HCT116 (cell line): Measurements from ENCODE around the gene APH1B. TPM values are rescaled to one million over a fixed set of nuclear protein-coding genes. Genes with fewer than 3 reads are reported as not detected.
A peak's percentile ranks its signal among the peaks of the same experiment; 100 is the strongest.
"Not testable (repeated sequence)": the region's sequence is repeated elsewhere in the genome, so short reads cannot be mapped to it uniquely, and the experiment has no call there.

Source experiments
- ATAC-seq: fragments of 200-7000 bp; cut with Tn5 transposase; 2 replicates; pipeline ENCODE4 v1.9.1; 2020; ENCODE audit warnings: mild to moderate bottlenecking, moderate library complexity
- BruUV-seq: library from RNA; stranded (reverse); fragments of 400-500 nt; replicated peaks from 2 replicates; lab custom pipeline; 2021; lab: Mats Ljungman, UMichigan
- CTCF ChIA-PET: fragments of 300-600 bp; sonication (Branson Sonifier 250); formaldehyde crosslinking; loops from one replicate; lab custom pipeline; 2021; ENCODE audit warnings: antibody characterized with exemption; lab: Charles Lee
- POLR2A ChIA-PET: fragments of 300-600, 350-600 bp; sonication (Branson Sonifier 250); formaldehyde crosslinking; loops from one replicate; lab custom pipeline; 2021; ENCODE audit warnings: antibody characterized with exemption; lab: Charles Lee
- RAD21 ChIA-PET, 2 experiments: fragments of 300-600 bp; sonication (Branson Sonifier 250); formaldehyde crosslinking; loops; one replicate each; lab custom pipeline; 2023; ENCODE audit warnings: low total read pairs in 2 of 2; ENCODE audit not compliant: uncharacterized antibody in 2 of 2, unreplicated experiment in 2 of 2, low non-redundant PET in 1 of 2; lab: Charles Lee
- DNase-seq: peaks from one replicate; pipeline ENCODE4 v3.0.0-alpha.2; 2010; ENCODE audit warnings: low read depth, low spot score
- H2AFZ ChIP-seq: fragments of 200-600 bp; shearing (Covaris generic), sonication (generic); 2 replicates; pipeline ENCODE4 v1.6.1; 2017; ENCODE audit warnings: low read depth, mixed run types, mixed read lengths, antibody characterized with exemption, low read length; ENCODE audit not compliant: poor library complexity, severe bottlenecking
- H3K27ac ChIP-seq: 2 replicates; pipeline ENCODE4 v1.5.1; 2012; ENCODE audit warnings: low read depth, low read length
- H3K27me3 ChIP-seq: fragments of 200-600 bp; sonication (generic); 2 replicates; pipeline ENCODE4 v1.6.1; 2016; ENCODE audit warnings: mixed run types, low read length, mixed read lengths; ENCODE audit not compliant: insufficient read depth
- H3K36me3 ChIP-seq, 2 experiments: fragments of 200-500 bp in 1 of 2; fragments of 200-600 bp in 1 of 2; sonication (Bioruptor generic) in 1 of 2; sonication (generic) in 1 of 2; 2 replicates each; pipeline versions ENCODE4 v1.5.1 to v1.6.1; 2014 to 2016; ENCODE audit warnings: low read length in 2 of 2, inconsistent platforms in 1 of 2, mixed read lengths in 1 of 2, mixed run types in 1 of 2; ENCODE audit not compliant: insufficient read depth in 2 of 2, control insufficient read depth in 1 of 2
- H3K4me1 ChIP-seq, 2 experiments: fragments of 200-600 bp in 1 of 2; sonication (generic) in 1 of 2; 2 replicates each; pipeline versions ENCODE4 v1.5.1 to v1.6.1; 2012 to 2017; ENCODE audit warnings: low read length in 2 of 2, inconsistent platforms in 1 of 2, mild to moderate bottlenecking in 1 of 2, mixed read lengths in 1 of 2, mixed run types in 1 of 2, moderate library complexity in 1 of 2; ENCODE audit not compliant: insufficient read depth in 2 of 2, control insufficient read depth in 1 of 2
- H3K4me2 ChIP-seq: fragments of 200-600 bp; sonication (generic); 2 replicates; pipeline ENCODE4 v1.6.1; 2017; ENCODE audit warnings: mixed run types, low read length, mixed read lengths
- H3K4me3 ChIP-seq, 2 experiments: fragments of 200-600 bp in 1 of 2; sonication (generic) in 1 of 2; replicated peaks in 1 of 2; 2 replicates each; pipeline ENCODE4 v1.5.1; 2011 to 2016; ENCODE audit warnings: low read length in 2 of 2, control low read depth in 1 of 2, low read depth in 1 of 2, mild to moderate bottlenecking in 1 of 2, mixed read lengths in 1 of 2, mixed run types in 1 of 2
- H3K79me2 ChIP-seq: fragments of 200-600 bp; sonication (generic); 2 replicates; pipeline ENCODE4 v1.6.1; 2017; ENCODE audit warnings: mild to moderate bottlenecking, mixed run types, low read length, moderate library complexity, mixed read lengths; ENCODE audit not compliant: insufficient read depth
- H3K9ac ChIP-seq: fragments of 200-600 bp; sonication (generic); 2 replicates; pipeline ENCODE4 v1.6.1; 2016; ENCODE audit warnings: low read length, mixed read lengths
- H3K9me2 ChIP-seq: fragments of 200-600 bp; sonication (generic), shearing (Covaris generic); 2 replicates; pipeline ENCODE4 v1.6.1; 2017; ENCODE audit warnings: mixed run types, mild to moderate bottlenecking, moderate library complexity; ENCODE audit not compliant: insufficient read depth
- H3K9me3 ChIP-seq, 2 experiments: fragments of 200-500 bp in 1 of 2; fragments of 200-600 bp in 1 of 2; sonication (Bioruptor generic) in 1 of 2; sonication (generic) in 1 of 2; 2 replicates each; pipeline ENCODE4 v1.6.1; 2014 to 2017; ENCODE audit warnings: low read length in 2 of 2, mixed read lengths in 2 of 2, inconsistent platforms in 1 of 2, low read depth in 1 of 2, mild to moderate bottlenecking in 1 of 2, mixed run types in 1 of 2, moderate library complexity in 1 of 2; ENCODE audit not compliant: control insufficient read depth in 1 of 2, insufficient read depth in 1 of 2
- H4K20me1 ChIP-seq: fragments of 200-600 bp; sonication (generic), shearing (Covaris generic); 2 replicates; pipeline ENCODE4 v1.6.1; 2017; ENCODE audit warnings: mixed run types, mild to moderate bottlenecking, moderate library complexity; ENCODE audit not compliant: insufficient read depth
- EGR1 ChIP-seq: IDR thresholded peaks from 2 replicates; pipeline ENCODE4 v1.6.1; 2012; ENCODE audit warnings: low read depth
- FOSL1 ChIP-seq: IDR thresholded peaks from 2 replicates; pipeline ENCODE4 v1.6.1; 2012; ENCODE audit warnings: low read depth
- TCF7L2 ChIP-seq: IDR thresholded peaks from 2 replicates; pipeline ENCODE4 v1.7.0; 2011; ENCODE audit warnings: borderline replicate concordance, inconsistent platforms; ENCODE audit not compliant: insufficient read depth, insufficient read length; ENCODE audit errors: extremely low read depth
- YY1 ChIP-seq: IDR thresholded peaks from 2 replicates; pipeline ENCODE4 v1.6.1; 2011; ENCODE audit warnings: low read length, low read depth, moderate library complexity, mild to moderate bottlenecking; ENCODE audit not compliant: insufficient replicate concordance; ENCODE audit errors: extremely low read depth
- intact Hi-C: fragments of 100-400 bp; cut with micrococcal nuclease; formaldehyde crosslinking; loops from 2 replicates; pipeline ENCODE4 v1.10.0; 2022
- total RNA-seq: library from RNA; stranded (reverse); gene quantifications from one replicate; pipeline ENCODE4 v1.2.1, GENCODE V29; 2021; ENCODE audit not compliant: unreplicated experiment

APH1B gene
- total RNA-seq, 1 experiment from 2014 or later = 8.5 TPM

DNA sequence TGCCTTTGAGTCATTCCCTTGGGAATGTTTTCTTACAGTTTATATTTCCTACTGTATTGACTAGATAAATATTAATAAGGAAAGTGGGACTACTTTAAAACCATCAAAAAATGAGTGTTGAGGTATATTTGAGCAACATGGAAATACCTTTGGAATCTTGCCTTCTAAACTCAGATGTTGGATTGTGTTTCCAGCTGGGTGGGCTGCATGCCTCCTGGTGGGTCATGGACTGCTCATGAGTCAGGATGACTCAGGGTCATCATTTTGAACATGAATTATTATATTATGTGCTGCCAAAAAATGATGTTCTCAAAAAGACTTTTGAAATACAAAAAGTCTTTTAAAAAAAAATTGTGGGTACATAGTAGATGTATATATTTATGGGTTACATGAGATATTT lies 41.1 kb upstream of the APH1B start:
- Histone ChIP-seq H3K4me2 (no peak overlapping the region), H2AFZ (no peak overlapping the region), H4K20me1 (no peaks in the 10 kb centered on the region), H3K79me2 (no peaks in the 10 kb centered on the region), H3K4me1 (peaks cover 0 to 14% of the 10 kb centered on the region in 2 experiments; a peak in 2 of 4 replicates), H3K9ac (no peak overlapping the region), H3K9me2 (no peaks in the 10 kb centered on the region), H3K9me3 (no peaks in the 10 kb centered on the region), H3K27ac (no peak overlapping the region), H3K4me3 (no peak overlapping the region), H3K36me3 (no peaks in the 10 kb centered on the region), H3K27me3 (no peaks in the 10 kb centered on the region)
- no peak for TF ChIP-seq EGR1
- TF ChIP-seq YY1 = no peak
- 0 out of 2 replicates have a peak, but pooled peaks have one; percentile 21 for TF ChIP-seq FOSL1
- TF ChIP-seq TCF7L2 = no peak
- CTCF ChIA-PET = no interaction called here
- DNase-seq = no peak
- no peak for ATAC-seq
- POLR2A ChIA-PET = no interaction called here
- no TSS peak for BruUV-seq
- intact Hi-C loops = no loop called here
- RAD21 ChIA-PET = no interaction called here

DNA sequence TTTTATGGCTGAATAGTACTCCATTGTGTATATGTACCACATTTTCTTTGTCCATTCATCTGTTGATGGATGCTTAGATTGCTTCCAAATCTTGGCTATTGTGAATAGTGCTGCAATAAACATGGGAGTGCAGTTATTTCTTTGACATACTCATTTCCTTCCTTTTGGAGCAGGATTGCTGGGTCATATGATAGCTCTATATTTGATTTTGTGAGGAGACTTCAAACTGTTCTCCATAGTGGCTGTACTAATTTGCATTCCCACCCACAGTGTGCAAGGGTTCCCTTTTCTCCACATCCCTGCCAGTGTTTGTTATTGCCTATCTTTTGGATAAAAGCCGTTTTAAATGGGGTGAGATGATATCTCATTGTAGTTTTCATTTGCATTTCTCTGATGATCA lies 40.3 kb upstream of the APH1B start:
- H3K4me1 ChIP-seq = peaks cover 0 to 14% of the 10 kb centered on the region in 2 experiments; a peak in 2 of 4 replicates
- H2AFZ ChIP-seq, H4K20me1 ChIP-seq, H3K4me3 ChIP-seq, H3K9me3 ChIP-seq, BruUV-seq, H3K27ac ChIP-seq, POLR2A ChIA-PET, H3K9me2 ChIP-seq, H3K27me3 ChIP-seq, ATAC-seq, H3K9ac ChIP-seq, RAD21 ChIA-PET, CTCF ChIA-PET, H3K36me3 ChIP-seq, H3K79me2 ChIP-seq, DNase-seq, H3K4me2 ChIP-seq, intact Hi-C loops: not testable (repeated sequence)
